Adrenal gland (tissue), 5 donors: ENCODE measurements around the gene UBAP1.

Experiments used
- CTCF ChIP-seq, 6 experiments: fragments of 450-650 bp in 4 of 6; fragments of 200-600 bp in 2 of 6; sonication (generic) in 1 of 6; IDR thresholded peaks; 1 replicate in 5 of 6; 2 replicates in 1 of 6; pipeline versions ENCODE4 v1.5.1 to v1.8.0; 2016 to 2021; ENCODE audit warnings: antibody characterized with exemption in 6 of 6, mild to moderate bottlenecking in 2 of 6, moderate library complexity in 1 of 6
- POLR2A ChIP-seq, 2 donors: fragments of 450-650 bp; IDR thresholded peaks; one replicate each; pipeline ENCODE4 v1.6.1; 2017; ENCODE audit warnings: antibody characterized with exemption in 2 of 2, mild to moderate bottlenecking in 2 of 2, moderate library complexity in 1 of 2
- donor health status: DM: no; HTN: no; CAD: no.

GRCh38 chr9:34219421-34219820, 40.6 kb downstream of the UBAP1 start:
- TF ChIP-seq POLR2A (IDR thresholded peaks at IDR 0.05) (no peak), CTCF (IDR thresholded peaks at IDR 0.05) (no peak)
